Colonic mucosa (tissue), 4 donors: Measurements from ENCODE around the gene BMPR2. TPM values are rescaled to one million over a fixed set of nuclear protein-coding genes. Genes with fewer than 3 reads are reported as not detected.
"Not testable (repeated sequence)": the region's sequence is repeated elsewhere in the genome, so short reads cannot be mapped to it uniquely, and the experiment has no call there.

Experiments
- DNase-seq: peaks from one replicate; pipeline ENCODE4 v3.0.0-alpha.2; 2020
- H3K27ac ChIP-seq: fragments of 200-600 bp; one replicate; pipeline ENCODE4 v1.8.0; 2021
- H3K27me3 ChIP-seq: fragments of 200-600 bp; one replicate; pipeline ENCODE4 v1.8.0; 2021
- H3K36me3 ChIP-seq: fragments of 200-600 bp; one replicate; pipeline ENCODE4 v1.8.0; 2021
- H3K4me1 ChIP-seq: fragments of 200-600 bp; one replicate; pipeline ENCODE4 v1.8.0; 2021; ENCODE audit warnings: mild to moderate bottlenecking
- H3K4me3 ChIP-seq: fragments of 200-600 bp; one replicate; pipeline ENCODE4 v1.8.0; 2021
- H3K9ac ChIP-seq, 2 donors: one replicate each; pipeline ENCODE4 v1.7.0; 2013; ENCODE audit warnings: control low read depth in 2 of 2, low read depth in 2 of 2, low read length in 2 of 2
- H3K9me3 ChIP-seq: fragments of 200-600 bp; one replicate; pipeline ENCODE4 v1.8.0; 2021
- CTCF ChIP-seq: fragments of 200-600 bp; IDR thresholded peaks from one replicate; pipeline ENCODE4 v1.8.0; 2022; ENCODE audit warnings: antibody characterized with exemption, mild to moderate bottlenecking
- intact Hi-C: fragments of 100-400 bp; cut with DNase I; formaldehyde crosslinking; loops from one replicate; pipeline ENCODE4 v1.14.1; 2022
- total RNA-seq, 2 donors: library from RNA; stranded (reverse); fragmentation: NEBNext Ultra II Directional in 1 of 2; extraction: Animal tissue kit (Norgen Biotek cat#: 25700) in 1 of 2; gene quantifications; one replicate each; pipeline ENCODE4 v1.2.1, GENCODE V29; 2021
- donor health status: healthy.
- donor health status: DM: no; HTN: no; CAD: no.
- donor health status: DM: no; HTN: no; CAD: no.

Gene BMPR2
- total RNA-seq, 2 donors from 2014 or later: 23.0 to 44.7 TPM

DNA sequence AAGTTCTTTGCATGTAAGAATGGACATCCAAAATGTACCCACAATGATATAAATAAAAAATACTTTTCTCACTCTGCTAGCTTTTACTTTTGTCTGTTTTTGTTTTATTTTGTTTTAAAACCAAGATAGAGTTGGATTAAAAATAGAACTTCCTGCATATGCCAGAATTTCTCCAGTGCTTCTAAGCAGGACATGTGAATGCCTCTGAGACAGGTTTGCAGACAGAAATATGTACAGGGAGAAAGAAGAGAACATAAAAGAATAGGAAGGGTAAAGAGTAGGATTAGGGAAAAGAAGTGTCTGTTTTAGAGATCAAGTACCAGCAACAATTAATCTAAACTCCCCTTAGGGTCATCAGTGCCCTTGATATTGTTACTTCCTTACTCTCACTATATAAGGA is 114.4 kb downstream of the BMPR2 start:
- intact Hi-C loops: no loop called here
- H3K27ac ChIP-seq: no peak overlapping the region
- H3K9ac ChIP-seq: no peak overlapping the region
- H3K4me3 ChIP-seq: no peak overlapping the region
- H3K36me3 ChIP-seq: no peaks in the 10 kb centered on the region
- no peaks in the 10 kb centered on the region for H3K9me3 ChIP-seq
- no peaks in the 10 kb centered on the region for H3K27me3 ChIP-seq
- TF ChIP-seq CTCF: no peak
- no peak for DNase-seq
- H3K4me1 ChIP-seq: no peaks in the 10 kb centered on the region

DNA sequence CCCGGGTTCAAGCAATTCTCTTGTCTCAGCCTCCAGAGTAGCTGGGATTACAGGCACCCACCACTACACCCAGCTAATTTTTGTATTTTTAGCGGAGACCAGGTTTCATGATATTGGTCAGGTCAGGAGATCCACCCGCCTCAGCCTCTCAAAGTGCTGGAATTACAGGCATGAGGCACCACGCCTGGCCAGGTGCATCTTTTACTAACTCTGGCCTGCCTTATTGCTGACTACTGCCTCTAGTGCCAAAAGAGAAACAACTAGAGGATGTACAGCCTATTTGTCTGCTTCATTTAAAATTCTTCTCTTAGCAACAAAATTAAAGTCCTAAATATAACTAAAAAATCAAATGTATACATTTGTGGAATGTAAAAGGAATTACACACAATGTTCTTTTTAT is 115.4 kb downstream of the BMPR2 start:
- no peak for TF ChIP-seq CTCF
- Histone ChIP-seq H3K9me3 (no peaks in the 10 kb centered on the region), H3K9ac (no peak overlapping the region), H3K27ac (no peak overlapping the region), H3K36me3 (no peaks in the 10 kb centered on the region), H3K4me3 (no peak overlapping the region), H3K27me3 (no peaks in the 10 kb centered on the region), H3K4me1 (no peaks in the 10 kb centered on the region)
- DNase-seq: no peak
- intact Hi-C loops: no loop called here

DNA sequence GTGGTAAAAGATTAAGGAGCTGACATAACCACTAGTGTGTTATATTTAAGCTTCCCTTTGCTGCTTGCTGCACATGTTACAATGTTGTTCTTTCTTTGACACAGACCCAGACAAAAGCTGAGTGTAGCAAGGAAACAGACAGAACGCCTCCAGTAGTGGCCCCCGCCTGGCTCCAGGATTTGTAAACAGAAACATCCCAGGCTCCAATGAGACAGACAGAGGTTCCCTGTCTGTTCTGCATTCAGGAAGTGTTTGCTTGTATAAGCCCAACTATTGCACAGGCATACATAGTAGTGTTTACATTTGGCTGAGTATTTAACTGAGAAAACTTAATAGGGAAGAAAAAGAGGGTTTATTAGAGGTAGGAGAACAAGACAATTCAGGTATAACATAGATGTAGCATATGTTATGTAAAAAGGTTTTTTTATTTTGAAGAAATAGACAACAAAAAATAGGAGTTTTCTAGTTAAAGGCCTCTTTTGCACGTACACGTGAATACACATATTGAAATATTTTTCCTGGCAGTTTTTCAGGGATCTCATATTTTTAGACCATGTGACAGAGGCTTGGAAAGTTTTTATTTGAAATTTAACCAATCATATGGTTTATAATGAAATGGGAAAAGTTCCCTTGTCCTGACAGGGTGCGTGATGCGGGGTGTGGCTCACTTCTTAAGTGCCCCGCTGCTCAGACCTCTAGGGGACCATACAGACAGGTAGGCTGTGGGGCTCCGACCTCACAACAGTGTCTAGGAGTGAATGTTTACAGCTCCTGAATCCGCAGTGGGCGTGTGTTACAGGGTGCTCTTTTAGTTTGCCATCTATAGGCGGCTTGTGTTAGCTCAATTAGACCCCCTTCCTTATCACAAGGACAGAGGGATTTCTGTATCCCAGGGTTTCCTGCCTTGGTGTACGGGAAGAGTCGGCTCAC is 118.4 kb downstream of the BMPR2 start:
- Histone ChIP-seq H3K36me3 (no peaks in the 10 kb centered on the region), H3K4me1 (no peaks in the 10 kb centered on the region), H3K9me3 (no peaks in the 10 kb centered on the region), H3K27me3 (no peaks in the 10 kb centered on the region), H3K9ac (no peak overlapping the region), H3K4me3 (no peak overlapping the region), H3K27ac (no peak overlapping the region)
- no peak for TF ChIP-seq CTCF
- peak; percentile 40 for DNase-seq
- intact Hi-C loops: no loop called here

GRCh38 chr2:202495230-202495604 is 119.1 kb downstream of the BMPR2 start:
- Histone ChIP-seq H3K9ac (no peak overlapping the region), H3K4me1 (no peaks in the 10 kb centered on the region), H3K27me3 (no peaks in the 10 kb centered on the region), H3K9me3 (no peaks in the 10 kb centered on the region), H3K27ac (no peak overlapping the region), H3K4me3 (no peak overlapping the region), H3K36me3 (no peaks in the 10 kb centered on the region)
- TF ChIP-seq CTCF: no peak
- intact Hi-C loops: no loop called here
- no peak for DNase-seq

DNA sequence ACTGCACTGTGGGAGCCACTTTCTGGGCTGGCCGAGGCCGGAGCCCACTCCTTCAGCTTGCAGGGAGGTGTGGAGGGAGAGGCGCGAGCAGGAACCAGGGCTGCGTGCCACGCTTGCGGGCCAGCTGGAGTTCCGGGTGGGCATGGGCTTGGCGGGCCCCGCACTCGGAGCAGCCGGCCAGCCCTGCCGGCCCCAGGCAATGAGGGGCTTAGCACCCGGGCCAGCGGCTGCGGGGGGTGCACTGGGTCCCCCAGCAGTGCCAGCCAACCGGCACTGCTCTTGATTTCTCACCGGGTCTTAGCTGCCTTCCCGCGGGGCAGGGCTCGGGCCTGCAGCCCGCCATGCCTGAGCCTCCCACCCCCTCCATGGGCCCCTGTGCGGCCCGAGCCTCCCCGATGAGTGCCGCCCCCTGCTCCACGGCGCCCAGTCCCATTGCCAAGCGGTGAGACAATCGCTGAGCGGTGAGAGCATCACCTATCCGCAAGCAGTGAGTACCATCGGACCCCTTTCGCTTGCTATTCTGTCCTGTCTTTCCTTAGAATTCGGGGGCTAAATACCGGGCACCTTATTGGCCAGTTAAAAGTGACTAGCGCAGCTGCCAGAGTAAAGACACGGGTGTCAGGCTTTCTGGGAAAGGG is 120.8 kb downstream of the BMPR2 start:
- H3K4me3 ChIP-seq, H3K4me1 ChIP-seq, intact Hi-C loops, H3K36me3 ChIP-seq, H3K9me3 ChIP-seq, DNase-seq, H3K27ac ChIP-seq, H3K9ac ChIP-seq, H3K27me3 ChIP-seq: not testable (repeated sequence)

DNA sequence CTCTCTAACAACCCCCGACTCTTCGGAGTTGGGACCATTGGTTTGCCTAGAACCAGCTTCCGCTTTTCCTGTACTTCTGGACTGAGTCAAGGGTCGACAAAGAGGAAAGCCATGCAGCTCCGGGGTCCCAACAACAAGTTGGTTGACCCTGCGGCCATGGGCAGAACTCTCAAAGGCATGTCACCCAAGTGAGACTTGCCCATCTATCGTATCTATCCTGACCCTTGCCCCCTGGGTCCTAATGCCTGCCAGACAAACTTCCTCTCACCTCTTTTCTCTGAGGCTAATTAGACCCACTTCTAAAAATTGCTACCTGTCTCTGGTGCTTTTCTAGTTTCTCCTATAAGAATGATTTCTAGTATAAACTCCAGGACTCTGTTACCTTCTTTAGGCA is 121.3 kb downstream of the BMPR2 start:
- H3K27ac ChIP-seq, DNase-seq, intact Hi-C loops: not testable (repeated sequence)

GRCh38 chr2:202499841-202500240 is 123.7 kb downstream of the BMPR2 start:
- H3K4me3 ChIP-seq, H3K27me3 ChIP-seq, H3K4me1 ChIP-seq, DNase-seq, H3K27ac ChIP-seq, intact Hi-C loops, H3K9me3 ChIP-seq, H3K9ac ChIP-seq, H3K36me3 ChIP-seq: not testable (repeated sequence)

More for the DNA sequence above, 121.3 kb downstream of the BMPR2 start:
- H3K27me3 ChIP-seq, H3K9me3 ChIP-seq, H3K4me3 ChIP-seq, H3K36me3 ChIP-seq, H3K9ac ChIP-seq, H3K4me1 ChIP-seq: not testable (repeated sequence)

DNA sequence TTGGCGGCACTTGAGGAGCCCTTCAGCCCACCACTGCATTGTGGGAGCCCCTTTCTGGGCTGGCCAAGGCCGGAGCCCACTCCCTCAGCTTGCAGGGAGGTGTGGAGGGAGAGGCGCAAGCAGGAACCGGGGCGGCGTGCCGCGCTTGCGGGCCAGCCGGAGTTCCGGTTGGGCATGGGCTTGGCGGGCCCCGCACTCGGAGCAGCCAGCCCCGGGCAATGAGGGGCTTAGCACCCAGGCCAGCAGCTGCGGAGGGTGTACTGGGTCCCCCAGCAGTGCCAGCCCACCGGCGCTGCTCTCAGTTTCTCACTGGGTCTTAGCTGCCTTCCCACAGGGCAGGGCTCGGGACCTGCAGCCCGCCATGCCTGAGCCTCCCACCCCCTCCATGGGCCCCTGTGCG is 127.1 kb downstream of the BMPR2 start:
- intact Hi-C loops, H3K9ac ChIP-seq: not testable (repeated sequence)

More for the DNA sequence above, 127.1 kb downstream of the BMPR2 start:
- H3K9me3 ChIP-seq, H3K27ac ChIP-seq, H3K4me1 ChIP-seq, H3K27me3 ChIP-seq, H3K4me3 ChIP-seq, DNase-seq, H3K36me3 ChIP-seq: not testable (repeated sequence)
